Activated CD4-positive, alpha-beta T cell treated with anti-CD3 and anti-CD28 coated beads, Interleukin-2, amount 50 U/mL, for 4 hours (primary cell): ENCODE measurements around the gene ACTN1.
"Not testable (repeated sequence)": the region's sequence is repeated elsewhere in the genome, so short reads cannot be mapped to it uniquely, and the experiment has no call there.

Experiments
- DNase-seq, 2 experiments: peaks; one replicate each; pipeline ENCODE4 v3.0.0-alpha.2; 2020

The ACTN1 gene

GRCh38 chr14:68853749-68854148, 125.4 kb downstream of the ACTN1 start:
- no peak for DNase-seq

DNA sequence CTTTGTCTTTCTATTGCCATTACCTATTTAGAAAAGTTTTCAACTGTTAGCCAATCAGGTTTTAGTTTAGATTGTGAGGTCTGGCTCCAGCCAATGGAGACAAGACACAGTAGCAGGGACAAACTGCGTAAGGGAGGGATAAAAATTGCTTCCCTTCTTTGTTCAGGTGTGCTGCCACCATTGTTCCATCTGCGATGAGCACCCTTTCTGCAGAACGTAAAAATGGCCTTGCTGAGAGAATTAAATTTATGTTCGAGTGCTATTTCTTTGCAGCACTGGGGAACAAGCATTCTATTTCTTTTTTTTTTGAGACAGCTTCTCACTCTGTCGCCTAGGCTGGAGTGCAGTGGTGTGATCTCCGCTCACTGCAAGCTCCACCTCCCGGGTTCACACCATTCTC, 126.6 kb downstream of the ACTN1 start:
- DNase-seq: not testable (repeated sequence)

GRCh38 chr14:68851078-68851477, 128.0 kb downstream of the ACTN1 start:
- DNase-seq: no peak

- DNase-seq: no peak
Measured at GRCh38 chr14:68849416-68849815, 129.7 kb downstream of the ACTN1 start.

GRCh38 chr14:68848253-68848652, 130.8 kb downstream of the ACTN1 start:
- DNase-seq: no peak

DNA sequence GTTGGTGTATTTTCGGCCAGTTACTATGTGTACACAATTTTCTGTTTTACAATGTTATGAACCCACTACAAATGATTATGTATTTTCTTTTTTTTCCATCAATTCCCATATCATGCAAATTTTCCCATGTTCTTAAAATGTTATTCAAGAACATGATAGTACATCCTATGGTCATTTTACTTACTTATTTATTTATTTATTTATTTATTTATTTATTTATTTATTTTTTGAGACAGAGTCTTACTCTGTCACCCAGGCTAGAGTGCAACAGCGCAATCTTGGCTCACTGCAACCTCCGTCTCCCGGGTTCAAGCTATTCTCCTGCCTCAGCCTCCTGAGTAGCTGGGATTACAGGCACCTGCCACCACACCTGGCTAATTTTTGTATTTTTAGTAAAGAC, 131.5 kb downstream of the ACTN1 start:
- not testable (repeated sequence) for DNase-seq

DNA sequence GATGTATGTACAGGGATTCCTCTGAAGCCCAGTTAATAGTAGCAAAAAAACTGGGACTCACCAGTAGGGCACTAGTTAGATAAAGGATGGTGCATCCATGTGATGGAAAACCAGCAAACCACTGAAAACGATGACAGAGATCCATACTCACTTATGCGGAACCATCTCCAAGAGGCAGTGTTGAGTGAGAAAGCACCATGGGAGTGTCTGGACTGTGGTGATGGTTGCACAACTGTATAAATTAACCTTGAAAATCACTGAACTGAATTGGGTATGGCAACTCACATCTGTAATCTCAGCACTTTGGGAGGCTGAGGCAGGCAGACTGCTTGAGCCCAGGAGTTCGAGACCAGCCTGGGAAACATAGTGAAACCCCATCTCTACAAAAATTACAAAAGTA, 132.6 kb downstream of the ACTN1 start:
- DNase-seq: no peak

GRCh38 chr14:68844210-68844545, 134.9 kb downstream of the ACTN1 start:
- DNase-seq: no peak

DNA sequence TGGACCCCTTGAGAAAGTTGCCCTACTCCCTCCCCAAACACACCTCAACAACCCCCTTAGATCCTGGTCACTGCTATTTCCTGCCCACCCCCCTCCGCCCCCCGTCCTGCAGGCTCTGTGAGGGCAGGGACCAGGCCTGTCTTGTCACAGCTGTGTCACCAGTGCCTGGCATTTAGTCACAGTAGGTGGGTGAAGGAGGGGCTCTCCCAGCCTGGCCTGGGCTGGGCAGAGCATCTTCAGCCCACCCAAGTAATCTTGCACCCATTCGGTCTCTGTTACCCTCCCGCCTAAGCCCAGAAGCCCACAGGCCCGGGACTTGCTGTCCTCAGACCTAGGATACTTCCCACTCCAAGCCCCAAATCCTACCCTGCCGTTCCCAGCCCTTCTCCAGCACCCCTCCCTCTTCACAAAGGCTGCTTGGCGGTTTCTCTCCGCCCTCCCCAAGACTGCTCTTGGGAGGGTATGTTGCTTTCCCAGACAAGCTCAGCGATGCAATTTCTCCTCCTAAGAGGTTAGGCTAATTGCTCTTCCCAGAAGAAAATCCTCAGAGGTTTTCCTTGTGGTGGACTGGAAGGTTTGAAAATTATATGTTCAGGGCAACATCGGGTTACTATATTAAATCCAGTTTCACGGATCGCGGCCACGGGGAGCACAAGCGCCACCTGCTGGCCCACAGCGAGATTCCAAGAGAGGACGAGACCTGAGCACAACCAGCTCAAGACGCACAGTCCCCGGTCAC, 135.5 kb downstream of the ACTN1 start:
- peak; percentile 68 to 76 for DNase-seq

DNA sequence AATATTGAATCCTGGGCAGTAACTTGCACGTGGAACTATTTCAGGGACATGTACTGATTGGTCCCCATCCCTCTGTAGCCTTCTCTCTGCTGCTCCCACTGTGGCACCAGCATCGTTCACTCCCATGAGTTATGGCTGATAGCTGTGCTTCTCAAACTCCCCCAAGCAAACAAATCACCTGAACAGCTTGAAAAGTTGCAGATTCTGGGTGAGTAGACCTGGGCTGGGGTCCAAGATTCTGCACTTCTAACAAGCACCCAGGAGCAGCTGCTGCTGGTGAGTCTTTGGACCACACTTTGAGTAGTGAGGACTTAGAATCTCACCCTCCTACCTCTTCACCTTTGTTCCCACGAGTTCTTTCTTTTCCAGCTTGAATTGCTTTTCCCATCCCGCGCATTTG, 136.8 kb downstream of the ACTN1 start:
- DNase-seq: no peak

GRCh38 chr14:68841016-68841809, 137.9 kb downstream of the ACTN1 start:
- DNase-seq: no peak

- no peak for DNase-seq
Measured at GRCh38 chr14:68840454-68840853, 138.6 kb downstream of the ACTN1 start.

DNA sequence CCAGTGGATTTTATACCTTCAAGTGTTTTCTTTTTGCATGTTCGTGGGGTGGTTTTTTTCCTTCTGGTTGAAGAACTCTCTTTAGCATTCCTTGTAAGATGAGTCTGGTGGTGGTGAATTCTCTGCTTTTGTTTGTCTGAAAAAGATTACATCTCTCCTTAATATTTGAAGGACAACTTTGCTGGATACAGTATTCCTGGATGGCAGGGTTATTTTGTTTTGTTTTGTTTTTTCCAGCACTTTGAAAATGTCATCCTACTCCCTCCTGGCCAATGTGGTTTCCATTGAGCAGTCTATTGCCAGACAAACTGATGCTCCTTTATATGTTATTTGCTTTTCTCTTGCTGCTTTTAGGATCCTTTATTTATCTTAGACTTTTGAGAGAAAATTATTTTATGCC, 143.0 kb downstream of the ACTN1 start:
- no peak for DNase-seq

DNA sequence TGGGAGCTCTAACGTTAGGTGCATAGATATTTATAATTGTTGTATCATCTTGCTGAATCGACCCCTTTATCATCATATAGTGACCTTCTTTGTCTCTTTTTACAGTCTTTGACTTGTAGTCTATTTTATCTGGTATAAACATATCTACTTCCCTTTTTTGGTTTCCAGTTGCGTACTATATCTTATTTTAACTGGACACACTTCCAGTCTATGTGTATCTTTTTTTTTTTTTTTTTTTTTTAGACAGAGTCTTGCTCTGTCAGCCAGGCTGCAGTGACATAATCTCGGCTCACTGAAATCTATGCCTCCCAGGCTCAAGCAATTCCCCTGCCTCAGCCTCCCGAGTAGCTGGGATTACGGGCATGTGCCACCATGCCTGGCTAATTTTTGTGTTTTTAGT, 144.3 kb downstream of the ACTN1 start:
- DNase-seq: no peak

DNA sequence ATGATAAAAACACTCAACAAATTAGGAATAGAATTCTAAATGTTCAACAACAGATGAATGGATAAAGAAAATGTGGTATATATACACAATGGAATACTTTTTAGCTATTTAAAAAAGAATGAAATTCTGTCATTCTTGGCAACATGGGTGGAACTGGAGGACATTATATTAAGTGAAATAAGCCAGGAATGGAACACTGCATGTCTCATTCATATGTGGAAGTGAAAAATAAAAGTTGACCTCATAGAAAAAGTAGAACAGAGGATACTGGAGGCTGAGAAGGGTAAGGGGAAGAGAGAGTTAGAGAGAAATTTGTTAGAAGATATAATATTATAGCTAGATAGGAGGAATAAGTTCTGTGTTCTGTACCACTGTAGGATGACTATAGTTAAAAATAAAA, 150.4 kb downstream of the ACTN1 start:
- DNase-seq: no peak

DNA sequence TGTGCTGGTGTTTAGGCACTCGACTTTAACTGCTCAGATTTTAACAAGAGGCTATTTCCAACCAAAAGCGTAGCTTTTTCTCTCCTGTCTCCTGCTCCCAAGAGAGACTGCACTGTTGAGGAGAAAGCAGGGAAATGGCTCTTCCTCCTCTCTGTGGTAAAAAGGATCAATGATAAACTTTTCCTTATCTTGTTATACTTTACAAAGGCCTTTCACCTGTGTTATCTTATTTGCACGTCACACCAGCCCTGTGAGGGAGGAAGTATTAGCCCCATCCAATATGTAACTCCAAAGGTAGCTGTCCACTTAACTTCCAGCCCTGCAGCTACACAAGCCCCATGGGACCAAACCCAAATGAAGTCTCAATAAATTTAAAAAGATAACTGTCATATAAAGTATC, 153.4 kb downstream of the ACTN1 start:
- no peak for DNase-seq

GRCh38 chr14:68824517-68825347, 154.4 kb downstream of the ACTN1 start:
- no peak for DNase-seq

GRCh38 chr14:68824207-68824516, 154.9 kb downstream of the ACTN1 start:
- DNase-seq: no peak
